ENCODE results near the gene FST. TPM values are rescaled to one million over a fixed set of nuclear protein-coding genes. Genes with fewer than 3 reads are reported as not detected.

FST gene
- total RNA-seq, 6 donors from 2014 or later, result 1.7 to 9.4 (median 3.8) TPM

GRCh38 chr5:53445569-53445968 is 34.9 kb upstream of the FST start:
- Histone ChIP-seq H3K4me1 (no peaks in the 10 kb centered on the region), H3K36me3 (no peaks in the 10 kb centered on the region), H3K4me3 (no peak overlapping the region), H3K9me3 (no peaks in the 10 kb centered on the region), H3K27me3 (no peaks in the 10 kb centered on the region), H3K27ac (no peak overlapping the region)
- TF ChIP-seq POLR2AphosphoS5 (IDR thresholded peaks at IDR 0.05), result no peak
- TF ChIP-seq EP300 (IDR thresholded peaks at IDR 0.05), result no peak
- no peak for TF ChIP-seq CTCF (IDR thresholded peaks at IDR 0.05)
- no peak for TF ChIP-seq POLR2A (IDR thresholded peaks at IDR 0.05)
- WGBS, 2 donors, result 84 to 95% methylated on average over 1 of the region's 1 CpG
- no peak for DNase-seq
- ATAC-seq (ENCODE audit: low FRiP score in 2 of 2), result no peak

GRCh38 chr5:53446908-53447307 is 33.5 kb upstream of the FST start:
- Histone ChIP-seq H3K27ac (no peak overlapping the region), H3K27me3 (no peaks in the 10 kb centered on the region), H3K9me3 (no peaks in the 10 kb centered on the region), H3K36me3 (no peaks in the 10 kb centered on the region), H3K4me3 (no peak overlapping the region), H3K4me1 (no peaks in the 10 kb centered on the region)
- ATAC-seq (ENCODE audit: low FRiP score in 2 of 2), result no peak
- 84 to 90% methylated on average over 2 of the region's 2 CpGs for WGBS, 2 donors
- no peak for DNase-seq
- no peak for TF ChIP-seq POLR2A (IDR thresholded peaks at IDR 0.05)

- H3K27ac ChIP-seq, result no peak overlapping the region
- H3K4me3 ChIP-seq, result no peak overlapping the region
- no peaks in the 10 kb centered on the region for H3K9me3 ChIP-seq
- 96 to 100% methylated on average over 1 of the region's 1 CpG for WGBS, 2 donors
- no peaks in the 10 kb centered on the region for H3K27me3 ChIP-seq
- DNase-seq (no peak), ATAC-seq (ENCODE audit: low FRiP score in 2 of 2) (no peak)
- TF ChIP-seq EP300 (IDR thresholded peaks at IDR 0.05) (no peak), POLR2A (IDR thresholded peaks at IDR 0.05) (no peak), CTCF (IDR thresholded peaks at IDR 0.05) (no peak), POLR2AphosphoS5 (IDR thresholded peaks at IDR 0.05) (no peak)
- no peaks in the 10 kb centered on the region for H3K4me1 ChIP-seq
- no peaks in the 10 kb centered on the region for H3K36me3 ChIP-seq
These were observed 31.6 kb upstream of the FST start for GRCh38 chr5:53448851-53449250.

GRCh38 chr5:53453898-53454718 is 26.3 kb upstream of the FST start:
- no peak for ATAC-seq (ENCODE audit: low FRiP score in 2 of 2)
- Histone ChIP-seq H3K4me1 (no peaks in the 10 kb centered on the region), H3K4me3 (no peak overlapping the region), H3K36me3 (no peaks in the 10 kb centered on the region), H3K27me3 (no peaks in the 10 kb centered on the region), H3K27ac (no peak overlapping the region), H3K9me3 (no peaks in the 10 kb centered on the region)
- WGBS, 2 donors, result 39 to 69% methylated on average over 1 of the region's 1 CpG
- no peak for TF ChIP-seq CTCF (IDR thresholded peaks at IDR 0.05)
- no peak for TF ChIP-seq POLR2AphosphoS5 (IDR thresholded peaks at IDR 0.05)
- TF ChIP-seq POLR2A (IDR thresholded peaks at IDR 0.05), result no peak
- no peak for TF ChIP-seq EP300 (IDR thresholded peaks at IDR 0.05)
- DNase-seq, result no peak

GRCh38 chr5:53454719-53455000 is 25.8 kb upstream of the FST start:
- Histone ChIP-seq H3K9me3 (no peaks in the 10 kb centered on the region), H3K27me3 (no peaks in the 10 kb centered on the region), H3K4me1 (no peaks in the 10 kb centered on the region), H3K27ac (no peak overlapping the region), H3K36me3 (no peaks in the 10 kb centered on the region), H3K4me3 (no peak overlapping the region)
- no peak for TF ChIP-seq CTCF (IDR thresholded peaks at IDR 0.05)
- no peak for TF ChIP-seq POLR2AphosphoS5 (IDR thresholded peaks at IDR 0.05)
- TF ChIP-seq POLR2A (IDR thresholded peaks at IDR 0.05), result no peak
- no peak for ATAC-seq (ENCODE audit: low FRiP score in 2 of 2)
- 90 to 93% methylated on average over 1 of the region's 1 CpG for WGBS, 2 donors
- no peak for DNase-seq
